ENCODE results near the gene WFIKKN1.

DNA sequence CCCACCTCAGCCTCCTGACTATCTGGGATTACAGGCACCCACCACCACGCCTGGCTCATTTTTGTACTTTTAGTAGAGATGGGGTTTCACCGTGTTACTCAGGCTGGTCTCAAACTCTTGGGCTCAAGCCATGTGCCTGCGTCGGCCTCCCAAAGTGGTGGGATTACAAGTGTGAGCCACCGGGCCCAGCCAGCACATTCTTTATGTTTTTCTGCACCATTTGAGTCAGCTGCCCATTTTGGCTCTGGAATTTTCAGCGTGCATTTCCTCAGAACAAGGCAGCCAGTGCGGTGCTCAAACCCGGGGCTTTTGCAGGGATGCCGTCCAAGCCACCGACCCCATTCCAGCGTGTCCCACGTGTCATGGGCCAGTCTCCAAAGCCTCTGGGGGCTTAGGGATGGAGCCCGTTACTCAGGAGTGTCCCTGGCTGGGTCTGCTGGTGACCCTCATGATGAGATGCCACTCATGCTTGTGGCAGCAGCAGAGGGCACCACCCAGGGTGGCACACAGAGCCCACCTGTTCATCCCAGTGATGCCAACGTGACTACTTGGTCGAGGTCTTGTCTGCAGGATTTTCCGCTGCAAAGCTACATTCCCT is 44.6 kb upstream of the WFIKKN1 start:
- TF ChIP-seq CTCF (IDR thresholded peaks at IDR 0.05) (no peak), EZH2 (IDR thresholded peaks at IDR 0.05; ENCODE audit: borderline replicate concordance, insufficient read depth, low read depth, low read length, poor library complexity, severe bottlenecking) (no peak)

Measured in B cell (primary cell).